H1 (cell line): Measurements from ENCODE around the gene NAPG.

Experiments
- ATF3 ChIP-seq: IDR thresholded peaks from 2 replicates; pipeline ENCODE4 v1.6.1; 2011; ENCODE audit warnings: low read depth, mild to moderate bottlenecking, low read length; ENCODE audit not compliant: insufficient read depth
- CTCF ChIP-seq, 3 experiments: IDR thresholded peaks; 1 replicate in 2 of 3; 2 replicates in 1 of 3; pipeline versions ENCODE4 v1.5.1 to v1.6.1; 2011; ENCODE audit warnings: low read length in 3 of 3, mild to moderate bottlenecking in 3 of 3, inconsistent platforms in 2 of 3, low read depth in 1 of 3, moderate library complexity in 1 of 3; ENCODE audit not compliant: insufficient read depth in 1 of 3; ENCODE audit errors: control extremely low read depth in 1 of 3
- EZH2 ChIP-seq: fragments of 200-600 bp; sonication (generic); IDR thresholded peaks from 2 replicates; pipeline ENCODE4 v1.7.1; 2012; ENCODE audit warnings: low read depth, mild to moderate bottlenecking, moderate library complexity, low read length, inconsistent platforms; ENCODE audit not compliant: severe bottlenecking
- POLR2AphosphoS5 ChIP-seq: IDR thresholded peaks from 2 replicates; pipeline ENCODE4 v1.6.1; 2011; ENCODE audit warnings: low read depth, low read length

GRCh38 chr18:10514601-10515000, 11.2 kb upstream of the NAPG start:
- TF ChIP-seq CTCF (IDR thresholded peaks at IDR 0.05; ENCODE audit: control extremely low read depth in 1 of 3, insufficient read depth in 1 of 3, low read depth in 1 of 3, low read length in 3 of 3) (no peak), ATF3 (no peak), EZH2 (no peak), POLR2AphosphoS5 (no peak)
